Endodermal cell (in vitro differentiated cells): Measurements from ENCODE around the gene EXD3. TPM values are rescaled to one million over a fixed set of nuclear protein-coding genes. Genes with fewer than 3 reads are reported as not detected.

Source experiments
- DNase-seq: peaks from one replicate; pipeline ENCODE4 v3.0.0-alpha.2; 2017
- H3K27ac ChIP-seq: 2 replicates; pipeline ENCODE4 v1.5.1; 2013; ENCODE audit warnings: mild to moderate bottlenecking, low read depth, low read length, moderate library complexity
- H3K27me3 ChIP-seq: 2 replicates; pipeline ENCODE4 v1.6.1; 2013; ENCODE audit warnings: mild to moderate bottlenecking, low read length, moderate library complexity; ENCODE audit not compliant: insufficient read depth, control insufficient read depth, poor library complexity, severe bottlenecking
- H3K36me3 ChIP-seq: 2 replicates; pipeline ENCODE4 v1.7.0; 2013; ENCODE audit warnings: mild to moderate bottlenecking, low read length, moderate library complexity; ENCODE audit not compliant: control insufficient read depth, insufficient read depth
- H3K4me1 ChIP-seq: one replicate; pipeline ENCODE4 v1.7.0; 2013; ENCODE audit warnings: low read length; ENCODE audit not compliant: control insufficient read depth, insufficient read depth
- H3K4me3 ChIP-seq: 2 replicates; pipeline ENCODE4 v1.5.1; 2013; ENCODE audit warnings: mild to moderate bottlenecking, low read length, moderate library complexity
- H3K9ac ChIP-seq: 2 replicates; pipeline ENCODE4 v1.6.1; 2013; ENCODE audit warnings: mild to moderate bottlenecking, low read length, moderate library complexity; ENCODE audit not compliant: poor library complexity, severe bottlenecking; ENCODE audit errors: extremely low read depth
- H3K9me3 ChIP-seq: 2 replicates; pipeline ENCODE4 v1.6.1; 2013; ENCODE audit warnings: mild to moderate bottlenecking, low read length, moderate library complexity; ENCODE audit not compliant: control insufficient read depth
- H3K27ac Mint-ChIP-seq: 2 replicates; pipeline ENCODE4 v1.8.0; 2020; ENCODE audit warnings: mixed read lengths
- H3K27me3 Mint-ChIP-seq: 2 replicates; pipeline ENCODE4 v1.8.0; 2021; ENCODE audit warnings: mild to moderate bottlenecking, mixed read lengths; ENCODE audit not compliant: insufficient read depth
- H3K36me3 Mint-ChIP-seq: 2 replicates; pipeline ENCODE4 v1.8.0; 2020; ENCODE audit warnings: low read depth, mixed read lengths
- H3K4me1 Mint-ChIP-seq: 2 replicates; pipeline ENCODE4 v1.8.0; 2020; ENCODE audit warnings: mixed read lengths
- H3K4me3 Mint-ChIP-seq: 2 replicates; pipeline ENCODE4 v1.8.0; 2020; ENCODE audit warnings: mild to moderate bottlenecking, moderate library complexity, mixed read lengths
- H3K9me3 Mint-ChIP-seq: 2 replicates; pipeline ENCODE4 v1.8.0; 2020; ENCODE audit warnings: mild to moderate bottlenecking, mixed read lengths
- WGBS, 2 experiments: methylation state at CpG; one replicate each; pipeline versions ENCODE4 v1.1.5 to v1.1.7; 2013; ENCODE audit warnings: missing lambda C conversion rate in 2 of 2, mixed read lengths in 1 of 2; ENCODE audit not compliant: insufficient coverage in 1 of 2, insufficient read length in 1 of 2; 5-methylcytosine and 5-hydroxymethylcytosine counted together
- total RNA-seq, 2 donors: library from RNA; stranded (reverse); fragmentation: NEBNext Ultra II Directional in 1 of 2; extraction: Animal tissue kit (Norgen Biotek cat#: 25700) in 1 of 2; gene quantifications; 2 replicates in 1 of 2; 3 replicates in 1 of 2; pipeline ENCODE4 v1.2.1, GENCODE V29; 2021
- TF ChIP-seq, protein P1 (sequence below): fragments of 200-600 bp; sonication (generic); conservative IDR thresholded peaks from 2 replicates; pipeline ENCODE4 v1.5.0; 2021; ENCODE audit warnings: antibody characterized with exemption, mild to moderate bottlenecking

The EXD3 gene
- total RNA-seq, 2 donors from 2014 or later, result 15.5 to 31.0 TPM

DNA sequence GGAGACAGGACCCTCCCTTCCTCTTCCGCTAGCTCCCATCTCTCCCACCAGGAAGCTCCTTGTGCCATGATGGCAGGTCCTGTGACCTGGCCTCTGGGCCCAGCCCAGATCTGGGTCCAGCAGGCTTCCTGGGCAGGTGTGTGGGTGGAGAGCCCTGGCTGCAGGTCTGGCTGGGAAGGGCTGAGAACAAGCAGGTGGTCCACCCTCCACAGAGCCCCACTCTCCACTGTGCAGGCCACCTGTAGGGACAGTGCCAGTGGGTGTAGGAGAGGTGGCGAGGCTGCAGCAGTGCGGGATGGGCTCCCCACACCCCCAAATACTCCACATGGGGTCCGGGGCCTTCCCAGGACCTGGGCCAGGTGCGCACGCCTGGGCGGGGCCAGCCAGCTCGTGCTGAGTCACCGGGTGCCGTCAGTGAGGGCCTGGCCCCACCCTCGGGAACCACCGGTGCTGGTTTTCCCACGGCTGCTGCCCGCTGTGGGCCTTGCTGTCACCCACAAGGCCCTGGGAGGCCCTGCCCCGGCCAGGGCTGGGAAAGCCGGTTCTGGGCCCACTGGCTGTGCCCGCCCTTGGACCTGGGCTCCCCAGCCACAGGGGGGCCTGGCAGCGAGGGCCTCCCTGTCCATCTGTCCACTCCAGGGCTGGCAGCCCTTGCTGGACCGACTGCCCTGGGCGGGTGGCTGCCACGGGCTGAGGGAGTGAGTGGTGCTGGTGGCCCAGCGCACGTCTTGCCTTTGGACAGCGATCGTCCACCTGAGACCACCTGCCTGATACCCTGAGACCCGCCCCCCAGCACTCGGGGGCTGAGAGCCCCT is 111.6 kb downstream of the EXD3 start:
- peaks cover 2% of the 10 kb centered on the region for H3K4me1 Mint-ChIP-seq
- H3K4me1 ChIP-seq, result peaks cover 5% of the 10 kb centered on the region
- no peak overlapping the region for H3K4me3 ChIP-seq
- H3K9ac ChIP-seq, result no peak overlapping the region
- no peaks in the 10 kb centered on the region for H3K36me3 Mint-ChIP-seq
- H3K27ac ChIP-seq, result no peak overlapping the region
- TF ChIP-seq, protein P1, sequence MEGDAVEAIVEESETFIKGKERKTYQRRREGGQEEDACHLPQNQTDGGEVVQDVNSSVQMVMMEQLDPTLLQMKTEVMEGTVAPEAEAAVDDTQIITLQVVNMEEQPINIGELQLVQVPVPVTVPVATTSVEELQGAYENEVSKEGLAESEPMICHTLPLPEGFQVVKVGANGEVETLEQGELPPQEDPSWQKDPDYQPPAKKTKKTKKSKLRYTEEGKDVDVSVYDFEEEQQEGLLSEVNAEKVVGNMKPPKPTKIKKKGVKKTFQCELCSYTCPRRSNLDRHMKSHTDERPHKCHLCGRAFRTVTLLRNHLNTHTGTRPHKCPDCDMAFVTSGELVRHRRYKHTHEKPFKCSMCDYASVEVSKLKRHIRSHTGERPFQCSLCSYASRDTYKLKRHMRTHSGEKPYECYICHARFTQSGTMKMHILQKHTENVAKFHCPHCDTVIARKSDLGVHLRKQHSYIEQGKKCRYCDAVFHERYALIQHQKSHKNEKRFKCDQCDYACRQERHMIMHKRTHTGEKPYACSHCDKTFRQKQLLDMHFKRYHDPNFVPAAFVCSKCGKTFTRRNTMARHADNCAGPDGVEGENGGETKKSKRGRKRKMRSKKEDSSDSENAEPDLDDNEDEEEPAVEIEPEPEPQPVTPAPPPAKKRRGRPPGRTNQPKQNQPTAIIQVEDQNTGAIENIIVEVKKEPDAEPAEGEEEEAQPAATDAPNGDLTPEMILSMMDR, result no peak
- no peaks in the 10 kb centered on the region for H3K9me3 Mint-ChIP-seq
- peak; percentile 76 for DNase-seq
- 91 to 92% methylated on average over 11 to 26 of the region's 27 CpGs for WGBS, 2 experiments
- no peak overlapping the region for H3K4me3 Mint-ChIP-seq
- no peak overlapping the region for H3K27ac Mint-ChIP-seq
- H3K36me3 ChIP-seq, result no peaks in the 10 kb centered on the region
- no peaks in the 10 kb centered on the region for H3K9me3 ChIP-seq
- H3K27me3 Mint-ChIP-seq, result no peaks in the 10 kb centered on the region
- H3K27me3 ChIP-seq, result no peaks in the 10 kb centered on the region

DNA sequence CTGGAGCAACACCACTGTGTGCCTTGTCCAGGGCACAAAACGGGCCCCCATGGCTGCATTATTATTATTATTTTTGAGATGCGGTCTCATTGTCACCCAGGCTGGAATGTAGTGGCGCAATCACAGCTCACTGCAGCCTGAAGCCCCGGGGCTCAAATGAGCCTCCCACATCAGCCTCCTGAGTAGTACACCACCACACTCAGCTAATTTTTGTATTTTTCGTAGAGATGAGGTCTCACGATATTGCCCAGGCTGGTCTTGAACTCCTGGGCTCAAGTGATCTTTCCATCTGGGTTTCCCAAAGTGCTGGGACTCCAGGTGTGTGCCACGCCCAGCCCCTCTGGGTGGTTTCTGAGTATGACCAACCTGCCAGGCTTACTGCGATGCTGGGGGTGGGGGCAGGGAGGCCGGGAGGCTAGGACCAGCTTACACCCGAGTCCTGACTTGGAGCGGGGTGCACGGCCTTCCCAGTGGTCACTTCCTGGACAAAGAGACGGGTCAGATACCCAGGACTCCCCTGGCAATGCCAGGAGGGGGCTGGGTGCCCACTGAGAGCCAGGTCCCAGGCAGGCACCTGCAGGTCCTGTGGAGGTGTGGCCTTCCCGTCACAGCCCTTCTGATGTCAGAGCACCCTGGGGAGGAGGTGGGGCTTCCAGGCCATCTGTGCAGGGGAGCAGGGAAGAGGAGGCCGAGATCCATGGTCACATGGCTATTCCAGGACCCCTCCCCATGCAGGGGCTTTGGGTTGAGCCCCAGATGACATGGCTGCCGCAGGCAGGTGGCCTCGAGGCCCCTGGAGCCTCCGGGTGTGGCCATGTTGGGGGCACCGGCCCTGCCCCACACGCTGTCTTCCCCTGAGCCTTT is 112.5 kb downstream of the EXD3 start:
- 88 to 93% methylated on average over 17 to 20 of the region's 20 CpGs for WGBS, 2 experiments

More for the DNA sequence above, 112.5 kb downstream of the EXD3 start:
- Mint-ChIP-seq H3K27ac (no peak overlapping the region), H3K27me3 (no peaks in the 10 kb centered on the region), H3K4me1 (peaks cover 3% of the 10 kb centered on the region), H3K9me3 (no peaks in the 10 kb centered on the region), H3K36me3 (no peaks in the 10 kb centered on the region), H3K4me3 (no peak overlapping the region)
- H3K27ac ChIP-seq, result no peak overlapping the region
- H3K27me3 ChIP-seq, result no peaks in the 10 kb centered on the region
- TF ChIP-seq, protein P1, result no peak
- peaks cover 5% of the 10 kb centered on the region for H3K4me1 ChIP-seq
- H3K4me3 ChIP-seq, result no peak overlapping the region
- no peak overlapping the region for H3K9ac ChIP-seq
- no peaks in the 10 kb centered on the region for H3K36me3 ChIP-seq
- peak; percentile 71 for DNase-seq
- no peaks in the 10 kb centered on the region for H3K9me3 ChIP-seq
